HEK293 (cell line): ENCODE results near the gene UBB.

Source experiments
- FEZF1 ChIP-seq: fragments of 450-650 bp; formaldehyde crosslinking; IDR thresholded peaks from 2 replicates; pipeline ENCODE4 v1.5.1; 2016; ENCODE audit warnings: missing biosample characterization, missing genetic modification characterization
- REST ChIP-seq: fragments of 450-650 bp; formaldehyde crosslinking; IDR thresholded peaks from 2 replicates; pipeline ENCODE4 v1.5.1; 2016; ENCODE audit warnings: missing biosample characterization, missing genetic modification characterization
- YY2 ChIP-seq: fragments of 450-650 bp; formaldehyde crosslinking; IDR thresholded peaks from 2 replicates; pipeline ENCODE4 v1.5.1; 2016; ENCODE audit warnings: missing biosample characterization, missing genetic modification characterization
- ZFP69B ChIP-seq: fragments of 450-650 bp; formaldehyde crosslinking; IDR thresholded peaks from 2 replicates; pipeline ENCODE4 v1.5.1; 2016; ENCODE audit warnings: missing biosample characterization, missing genetic modification characterization
- ZNF274 ChIP-seq, 2 experiments: fragments of 200-500 bp in 1 of 2; fragments of 450-650 bp in 1 of 2; sonication (Bioruptor generic) in 1 of 2; formaldehyde crosslinking in 1 of 2; IDR thresholded peaks; 2 replicates each; pipeline versions ENCODE4 v1.5.1 to v1.6.1; 2014 to 2016; ENCODE audit warnings: borderline replicate concordance in 1 of 2, inconsistent platforms in 1 of 2, low read length in 1 of 2, missing biosample characterization in 1 of 2, missing genetic modification characterization in 1 of 2
- ZNF558 ChIP-seq: fragments of 450-650 bp; formaldehyde crosslinking; IDR thresholded peaks from 2 replicates; pipeline ENCODE4 v1.5.1; 2016; ENCODE audit warnings: missing biosample characterization, missing genetic modification characterization

DNA sequence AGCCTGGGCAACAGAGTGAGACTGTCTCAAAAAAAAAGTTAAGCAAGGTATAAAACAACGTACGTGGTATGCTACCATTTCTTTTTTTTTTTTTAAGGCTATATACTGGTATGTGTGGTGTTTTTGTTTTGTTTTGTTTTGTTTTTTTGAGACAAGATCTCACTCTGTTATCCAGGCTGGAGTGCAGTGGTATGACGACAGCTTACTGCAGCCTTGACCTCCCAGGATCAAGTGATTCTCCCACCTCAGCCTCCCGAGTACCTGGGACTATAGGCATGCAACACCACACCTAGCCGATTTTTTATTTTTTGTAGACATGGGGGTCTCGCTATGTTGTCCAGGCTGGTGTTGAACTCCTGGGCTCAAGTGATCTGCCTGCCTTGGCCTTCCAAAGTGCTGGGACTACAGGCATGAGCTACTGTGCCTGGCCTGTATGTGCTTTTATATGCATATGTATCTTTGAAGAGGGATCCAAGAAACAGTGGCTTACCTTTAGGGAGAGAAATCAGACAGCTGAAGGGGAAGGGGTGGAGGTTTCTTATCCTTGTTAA is 34.1 kb upstream of the UBB start:
- no peak for TF ChIP-seq ZNF274 (IDR thresholded peaks at IDR 0.05; ENCODE audit: low read length)
- no peak for TF ChIP-seq ZNF274 (tag by site-specific recombination; IDR thresholded peaks at IDR 0.05; ENCODE audit: borderline replicate concordance)
- no peak for TF ChIP-seq ZFP69B (tag by site-specific recombination)
- TF ChIP-seq ZNF558 (tag by site-specific recombination): no peak
- no peak for TF ChIP-seq FEZF1
- no peak for TF ChIP-seq YY2 (tag by site-specific recombination)
- no peak for TF ChIP-seq REST (tag by site-specific recombination)
